LNCaP clone FGC (cell line): Measurements from ENCODE around the gene NLRP8.
"Not testable (repeated sequence)": the region's sequence is repeated elsewhere in the genome, so short reads cannot be mapped to it uniquely, and the experiment has no call there.

Source experiments
- DNase-seq: peaks from one replicate; pipeline ENCODE4 v3.0.0-alpha.2; 2011; ENCODE audit warnings: low read depth
- H3K4me3 ChIP-seq: 2 replicates; pipeline ENCODE4 v1.5.1; 2011; ENCODE audit warnings: mild to moderate bottlenecking, low read depth, low read length, control low read depth
- CTCF ChIP-seq: IDR thresholded peaks from 2 replicates; pipeline ENCODE4 v1.5.1; 2012; ENCODE audit warnings: mild to moderate bottlenecking; ENCODE audit not compliant: control insufficient read depth, insufficient read depth; ENCODE audit errors: extremely low read depth

Gene NLRP8

GRCh38 chr19:55912916-55913315 is 34.7 kb upstream of the NLRP8 start:
- no peak for DNase-seq
- H3K4me3 ChIP-seq = no peak overlapping the region
- no peak for TF ChIP-seq CTCF

- no peak overlapping the region for H3K4me3 ChIP-seq
- DNase-seq = no peak
- TF ChIP-seq CTCF = peak; percentile 64
Observed at GRCh38 chr19:55913643-55914268, 33.9 kb upstream of the NLRP8 start.

- H3K4me3 ChIP-seq = no peak overlapping the region
- no peak for DNase-seq
- no peak for TF ChIP-seq CTCF
Observed at GRCh38 chr19:55923556-55923955, 24.1 kb upstream of the NLRP8 start.

- H3K4me3 ChIP-seq = no peak overlapping the region
- TF ChIP-seq CTCF = no peak
- DNase-seq = no peak
Observed at GRCh38 chr19:55927991-55928390, 19.6 kb upstream of the NLRP8 start.

- not testable (repeated sequence) for DNase-seq, H3K4me3 ChIP-seq
Observed at GRCh38 chr19:55929258-55929657, 18.4 kb upstream of the NLRP8 start.

- H3K4me3 ChIP-seq = no peak overlapping the region
- DNase-seq = no peak
- no peak for TF ChIP-seq CTCF
Observed at GRCh38 chr19:55930996-55931515, 16.6 kb upstream of the NLRP8 start.

GRCh38 chr19:55931936-55932386 is 15.7 kb upstream of the NLRP8 start, which contains the start of gene NLRP13:
Gene NLRP13 (minus strand): TSS chr19:55932336. CDS start chr19:55932311, 25 bp downstream.
- no peak within 1 kb of the TSS for H3K4me3 ChIP-seq
- no peak for DNase-seq
- TF ChIP-seq CTCF = no peak
